Neuronal stem cell (in vitro differentiated cells): Measurements from ENCODE around the gene JSRP1.

Experiments used
- DNase-seq: peaks from one replicate; pipeline ENCODE4 v3.0.0-alpha.2; 2013; ENCODE audit warnings: low spot score
- H2AFZ ChIP-seq: one replicate; pipeline ENCODE4 v1.6.1; 2013; ENCODE audit warnings: mild to moderate bottlenecking, low read length, inconsistent platforms
- H2AK5ac ChIP-seq: 2 replicates; pipeline ENCODE4 v1.6.1; 2013; ENCODE audit warnings: low read depth, mild to moderate bottlenecking, inconsistent platforms, low read length, moderate library complexity, mixed read lengths
- H2BK120ac ChIP-seq: 2 replicates; pipeline ENCODE4 v1.6.1; 2013; ENCODE audit warnings: low read depth, mild to moderate bottlenecking, inconsistent platforms, low read length, moderate library complexity, mixed read lengths
- H2BK12ac ChIP-seq: one replicate; pipeline ENCODE4 v1.6.1; 2013; ENCODE audit warnings: low read length, inconsistent platforms
- H2BK15ac ChIP-seq: 2 replicates; pipeline ENCODE4 v1.6.1; 2013; ENCODE audit warnings: mild to moderate bottlenecking, low read length, inconsistent platforms, mixed read lengths
- H2BK5ac ChIP-seq: one replicate; pipeline ENCODE4 v1.6.1; 2013; ENCODE audit warnings: inconsistent platforms, mild to moderate bottlenecking, low read length, moderate library complexity
- H3K14ac ChIP-seq: one replicate; pipeline ENCODE4 v1.6.1; 2013; ENCODE audit warnings: low read length, inconsistent platforms
- H3K18ac ChIP-seq: 2 replicates; pipeline ENCODE4 v1.6.1; 2013; ENCODE audit warnings: low read length, inconsistent platforms
- H3K23ac ChIP-seq: 2 replicates; pipeline ENCODE4 v1.6.1; 2013; ENCODE audit warnings: low read depth, mild to moderate bottlenecking, mixed read lengths, low read length, inconsistent platforms; ENCODE audit not compliant: poor library complexity
- H3K27ac ChIP-seq: replicated peaks from 3 replicates; pipeline ENCODE4 v1.5.1; 2013; ENCODE audit warnings: low read length, inconsistent platforms
- H3K27me3 ChIP-seq, 3 experiments: 2 replicates each; pipeline ENCODE4 v1.6.1; 2013; ENCODE audit warnings: low read length in 3 of 3, mild to moderate bottlenecking in 2 of 3, inconsistent platforms in 1 of 3, low read depth in 1 of 3, mixed read lengths in 1 of 3, moderate library complexity in 1 of 3; ENCODE audit not compliant: control insufficient read depth in 3 of 3, insufficient read depth in 3 of 3
- H3K36me3 ChIP-seq, 2 donors: replicated peaks in 1 of 2; 2 replicates each; pipeline ENCODE4 v1.6.1; 2013; ENCODE audit warnings: low read length in 2 of 2; ENCODE audit not compliant: control insufficient read depth in 2 of 2, insufficient read depth in 2 of 2
- H3K4ac ChIP-seq: 2 replicates; pipeline ENCODE4 v1.6.1; 2013; ENCODE audit warnings: inconsistent platforms, mild to moderate bottlenecking, low read length, moderate library complexity
- H3K4me1 ChIP-seq, 2 donors: 1 replicate in 1 of 2; 2 replicates in 1 of 2; pipeline ENCODE4 v1.6.1; 2013; ENCODE audit warnings: low read length in 2 of 2, low read depth in 1 of 2; ENCODE audit not compliant: control insufficient read depth in 2 of 2, insufficient read depth in 1 of 2
- H3K4me2 ChIP-seq: one replicate; pipeline ENCODE4 v1.6.1; 2013; ENCODE audit warnings: mild to moderate bottlenecking, low read length, inconsistent platforms; ENCODE audit not compliant: insufficient read depth, poor library complexity, severe bottlenecking
- H3K4me3 ChIP-seq, 2 donors: 2 replicates each; pipeline ENCODE4 v1.5.1; 2013; ENCODE audit warnings: low read length in 2 of 2, mild to moderate bottlenecking in 2 of 2, inconsistent platforms in 1 of 2, moderate library complexity in 1 of 2
- H3K79me1 ChIP-seq: one replicate; pipeline ENCODE4 v1.6.1; 2013; ENCODE audit warnings: low read depth, mild to moderate bottlenecking, inconsistent platforms, low read length, moderate library complexity
- H3K9ac ChIP-seq: one replicate; pipeline ENCODE4 v1.6.1; 2013; ENCODE audit warnings: mild to moderate bottlenecking, low read depth, low read length, inconsistent platforms; ENCODE audit not compliant: poor library complexity
- H3K9me3 ChIP-seq, 2 donors: replicated peaks in 1 of 2; 2 replicates each; pipeline versions ENCODE3 to v1.6.1; 2013; ENCODE audit warnings: low read length in 2 of 2, mild to moderate bottlenecking in 2 of 2, inconsistent platforms in 1 of 2, low read depth in 1 of 2, mixed read lengths in 1 of 2, moderate library complexity in 1 of 2; ENCODE audit not compliant: control insufficient read depth in 2 of 2, insufficient read depth in 1 of 2
- H4K8ac ChIP-seq: one replicate; pipeline ENCODE4 v1.6.1; 2013; ENCODE audit warnings: low read depth, mild to moderate bottlenecking, inconsistent platforms, low read length, moderate library complexity
- H4K91ac ChIP-seq: one replicate; pipeline ENCODE4 v1.6.1; 2013; ENCODE audit warnings: low read length, low read depth, mild to moderate bottlenecking, inconsistent platforms; ENCODE audit not compliant: poor library complexity
- WGBS, 2 donors: extraction: QIAGEN DNeasy Blood & Tissue Kit; methylation state at CpG; one replicate each; pipeline ENCODE4 v1.1.7; 2013; ENCODE audit warnings: missing lambda C conversion rate in 2 of 2, mixed read lengths in 1 of 2; ENCODE audit not compliant: insufficient read length in 2 of 2, insufficient replicate concordance in 1 of 2; ENCODE audit errors: extremely low coverage in 2 of 2; 5-methylcytosine and 5-hydroxymethylcytosine counted together
- small RNA-seq: library from polyadenylated mRNA; stranded (forward); fragments of <200 nt; extraction: miRNeasy Mini kit (QIAGEN cat#:217004); gene quantifications from one replicate; pipeline ENCODE3, GENCODE V24; 2013; ENCODE audit not compliant: insufficient read depth

JSRP1 gene

DNA sequence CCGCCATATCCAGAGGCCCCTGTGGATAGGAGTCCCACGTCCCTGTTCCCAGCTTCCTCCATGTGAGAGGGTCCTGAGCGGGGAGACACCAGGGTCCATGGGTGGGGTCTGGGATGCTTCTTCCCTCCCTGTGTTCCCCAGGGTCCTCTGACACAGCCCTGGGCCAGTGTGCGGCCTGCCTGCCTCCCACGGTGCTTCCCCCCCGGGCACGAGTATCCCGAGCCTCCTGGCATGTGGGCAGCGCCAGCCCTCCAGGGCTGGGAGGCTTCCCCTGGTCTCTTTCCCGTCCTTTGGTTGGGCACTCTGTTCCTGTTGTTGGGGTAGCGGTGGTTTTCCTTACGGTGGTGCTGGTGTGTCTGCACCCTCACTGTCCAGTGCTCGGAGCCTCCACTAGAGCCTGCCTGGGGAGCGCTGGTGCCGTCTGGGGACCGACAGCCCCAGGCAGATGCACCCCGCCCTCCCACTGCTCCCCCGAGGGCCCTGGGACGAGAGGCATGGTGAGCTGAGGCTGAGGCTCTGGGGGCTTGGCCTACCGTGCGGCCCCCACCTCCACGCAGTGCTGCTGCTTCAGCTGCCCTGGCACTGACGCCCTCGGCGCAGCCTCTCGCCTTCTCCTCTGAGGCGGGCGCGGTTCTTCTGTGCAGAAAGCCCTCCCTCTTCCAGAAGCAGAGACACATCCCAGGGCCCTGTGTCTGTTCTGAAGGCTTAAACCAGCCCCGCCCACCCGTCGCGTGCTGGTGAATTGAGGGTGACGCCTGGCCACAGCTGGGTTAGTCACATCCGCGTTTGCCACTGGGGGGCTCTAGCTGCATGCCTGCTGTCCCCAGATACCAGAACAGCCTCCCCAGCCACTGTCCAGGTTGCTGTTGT, 48.0 kb downstream of the JSRP1 start:
- peak overlapping the region; percentile 48 for H3K18ac ChIP-seq
- no peaks in the 10 kb centered on the region for H3K27me3 ChIP-seq
- no peak overlapping the region for H2AFZ ChIP-seq
- peak overlapping the region; percentile 41 for H2BK12ac ChIP-seq
- H3K14ac ChIP-seq, result no peak overlapping the region
- H3K4me2 ChIP-seq, result no peak overlapping the region
- H3K27ac ChIP-seq, result no peak overlapping the region
- peak overlapping the region; percentile 43 for H4K8ac ChIP-seq
- peak overlapping the region; percentile 88 for H2AK5ac ChIP-seq
- H2BK120ac ChIP-seq, result no peak overlapping the region
- H3K4ac ChIP-seq, result no peak overlapping the region
- peaks cover 22% of the 10 kb centered on the region for H3K79me1 ChIP-seq
- H2BK15ac ChIP-seq, result no peak overlapping the region
- DNase-seq, result peak; percentile 40
- no peak overlapping the region for H3K4me3 ChIP-seq
- no CpG with 5 or more reads among the region's 36 CpGs for WGBS, 2 donors
- peaks cover 0 to 9% of the 10 kb centered on the region in 2 donors for H3K4me1 ChIP-seq
- peak overlapping the region; percentile 4 for H3K9ac ChIP-seq
- H2BK5ac ChIP-seq, result no peak overlapping the region
- H3K23ac ChIP-seq, result no peak overlapping the region
- H3K9me3 ChIP-seq, result peaks cover 0 to 6% of the 10 kb centered on the region in 2 donors
- H3K36me3 ChIP-seq, result peaks cover 47 to 97% of the 10 kb centered on the region in 2 donors
- peak overlapping the region; percentile 30 for H4K91ac ChIP-seq

DNA sequence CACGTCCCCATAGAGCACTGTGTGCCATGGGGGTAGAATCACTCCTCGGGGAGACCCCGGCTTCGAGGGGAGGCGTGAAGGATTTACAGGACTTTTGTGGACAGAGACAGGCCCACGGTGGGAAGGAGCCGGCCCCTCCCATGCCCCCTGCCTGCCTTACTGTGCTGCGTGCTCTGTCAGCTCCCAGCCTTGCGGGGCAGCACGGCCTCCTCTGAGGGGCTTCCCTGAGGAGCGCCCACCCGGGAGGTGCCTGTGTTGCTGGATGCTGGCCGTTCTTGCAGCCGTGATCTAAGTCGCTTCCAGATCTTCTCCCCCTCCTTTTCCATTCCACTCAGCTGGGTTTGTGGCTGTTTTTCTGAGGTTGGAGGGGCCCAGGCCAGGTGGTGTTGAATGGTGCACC, 49.2 kb downstream of the JSRP1 start:
- WGBS, 2 donors, result no CpG with 5 or more reads among the region's 15 CpGs
- DNase-seq, result no peak
- peaks cover 44 to 95% of the 10 kb centered on the region in 2 donors for H3K36me3 ChIP-seq
- no peaks in the 10 kb centered on the region for H3K27me3 ChIP-seq
- peak overlapping the region; percentile 60 for H3K9ac ChIP-seq
- H3K14ac ChIP-seq, result no peak overlapping the region
- no peak overlapping the region for H3K4me3 ChIP-seq
- H2AFZ ChIP-seq, result no peak overlapping the region
- H2AK5ac ChIP-seq, result no peak overlapping the region
- H3K18ac ChIP-seq, result peak overlapping the region; percentile 35
- no peak overlapping the region for H3K4ac ChIP-seq
- no peak overlapping the region for H2BK5ac ChIP-seq
- peaks cover 0 to 9% of the 10 kb centered on the region in 2 donors for H3K4me1 ChIP-seq
- H3K79me1 ChIP-seq, result peaks cover 23% of the 10 kb centered on the region
- H3K9me3 ChIP-seq, result peaks cover 0 to 6% of the 10 kb centered on the region in 2 donors
- H2BK120ac ChIP-seq, result no peak overlapping the region
- peak overlapping the region; percentile 59 for H2BK15ac ChIP-seq
- no peak overlapping the region for H4K8ac ChIP-seq
- H2BK12ac ChIP-seq, result no peak overlapping the region
- no peak overlapping the region for H3K27ac ChIP-seq
- H4K91ac ChIP-seq, result no peak overlapping the region
- H3K23ac ChIP-seq, result peak overlapping the region; percentile 43
- H3K4me2 ChIP-seq, result no peak overlapping the region

DNA sequence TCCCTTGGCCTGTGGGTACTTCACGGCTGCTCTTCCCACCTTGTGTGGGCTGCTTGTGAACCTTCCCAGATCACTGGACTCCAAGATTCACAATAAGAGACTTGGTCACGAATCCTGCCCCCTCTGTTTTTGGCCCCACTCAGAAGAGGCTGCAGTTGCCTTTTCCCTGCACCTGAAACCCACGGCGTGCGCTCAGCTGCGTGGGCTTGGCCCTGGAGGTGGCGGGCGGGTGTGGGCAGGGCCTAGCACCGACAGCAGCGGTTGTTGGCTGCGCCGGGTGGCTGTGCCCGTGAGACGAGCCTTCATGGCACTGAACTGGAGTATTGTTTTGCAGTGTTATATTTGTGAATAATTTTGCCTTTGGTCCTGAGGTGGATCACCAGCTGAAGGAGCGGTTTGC, 53.9 kb downstream of the JSRP1 start:
- H3K4me1 ChIP-seq, result peaks cover 0 to 7% of the 10 kb centered on the region in 2 donors
- H3K36me3 ChIP-seq, result peaks cover 30 to 83% of the 10 kb centered on the region in 2 donors
- peaks cover 0 to 3% of the 10 kb centered on the region in 2 donors for H3K9me3 ChIP-seq
- no peak overlapping the region for H4K91ac ChIP-seq
- WGBS, 2 donors, result no CpG with 5 or more reads among the region's 15 CpGs
- no peak overlapping the region for H2BK15ac ChIP-seq
- no peak overlapping the region for H4K8ac ChIP-seq
- H2BK12ac ChIP-seq, result no peak overlapping the region
- H3K4me3 ChIP-seq, result no peak overlapping the region
- H3K4ac ChIP-seq, result no peak overlapping the region
- no peak overlapping the region for H3K27ac ChIP-seq
- H3K18ac ChIP-seq, result no peak overlapping the region
- H3K9ac ChIP-seq, result no peak overlapping the region
- H3K27me3 ChIP-seq, result no peaks in the 10 kb centered on the region
- H3K14ac ChIP-seq, result no peak overlapping the region
- no peak overlapping the region for H3K4me2 ChIP-seq
- no peak overlapping the region for H2BK5ac ChIP-seq
- no peak overlapping the region for H2AK5ac ChIP-seq
- H3K79me1 ChIP-seq, result peaks cover 22% of the 10 kb centered on the region
- no peak overlapping the region for H2AFZ ChIP-seq
- H2BK120ac ChIP-seq, result no peak overlapping the region
- DNase-seq, result no peak
- H3K23ac ChIP-seq, result no peak overlapping the region

Small RNA genes within 50 kb of the gene (small RNA-seq; reads per million reads assigned to genes)
- 13.8 reads per million, percentile 69 among the genes with 10 or more reads in this experiment for gene MIR1227
